Astrocyte of the spinal cord (primary cell): Measurements from ENCODE around the gene WSCD1.

Experiments used
- DNase-seq: peaks from one replicate; pipeline ENCODE4 v3.0.0; 2011; ENCODE audit warnings: low read depth, low spot score
- H3K4me3 ChIP-seq: 2 replicates; pipeline ENCODE4 v1.5.1; 2011; ENCODE audit warnings: low read depth, mild to moderate bottlenecking, low read length, moderate library complexity
- CTCF ChIP-seq: IDR thresholded peaks from 2 replicates; pipeline ENCODE4 v1.5.1; 2012; ENCODE audit warnings: low read depth, mild to moderate bottlenecking, low read length, inconsistent platforms
- in situ Hi-C: cut with HindIII; loops from 2 replicates; pipeline ENCODE4 v1.10.0; 2017; ENCODE audit warnings: low sequenced_read_pairs

The WSCD1 gene

GRCh38 chr17:6028294-6028693 is 41.9 kb upstream of the WSCD1 start:
- in situ Hi-C loops = no loop called here
- no peak for TF ChIP-seq CTCF
- no peak overlapping the region for H3K4me3 ChIP-seq
- DNase-seq = no peak

GRCh38 chr17:6035801-6036394 is 34.3 kb upstream of the WSCD1 start:
- no peak for TF ChIP-seq CTCF
- in situ Hi-C loops = no loop called here
- DNase-seq = no peak
- no peak overlapping the region for H3K4me3 ChIP-seq

- no peak for TF ChIP-seq CTCF
- no peak for DNase-seq
- in situ Hi-C loops = no loop called here
- H3K4me3 ChIP-seq = no peak overlapping the region
These were observed 29.7 kb upstream of the WSCD1 start for GRCh38 chr17:6040504-6040903.

GRCh38 chr17:6041246-6041645 is 28.9 kb upstream of the WSCD1 start:
- TF ChIP-seq CTCF = no peak
- DNase-seq = no peak
- no peak overlapping the region for H3K4me3 ChIP-seq
- in situ Hi-C loops = no loop called here

GRCh38 chr17:6043405-6043804 is 26.8 kb upstream of the WSCD1 start:
- DNase-seq = no peak
- no peak for TF ChIP-seq CTCF
- in situ Hi-C loops = no loop called here

GRCh38 chr17:6044261-6044660 is 25.9 kb upstream of the WSCD1 start:
- no peak for DNase-seq
- no peak overlapping the region for H3K4me3 ChIP-seq
- TF ChIP-seq CTCF = no peak
- in situ Hi-C loops = no loop called here

More at GRCh38 chr17:6043405-6043804, 26.8 kb upstream of the WSCD1 start:
- H3K4me3 ChIP-seq = no peak overlapping the region
